HG03280 (cell line): ENCODE data around the gene PANK4.

ENCODE experiments used
- ATAC-seq: cut with Tn5 transposase; IDR thresholded peaks from one replicate; pipeline ENCODE4 v1.9.1; 2021; ENCODE audit warnings: mild to moderate bottlenecking, moderate library complexity; ENCODE audit not compliant: unreplicated experiment

The PANK4 gene

GRCh38 chr1:2515763-2516080 is 10.7 kb downstream of the PANK4 start:
- no peak for ATAC-seq

DNA sequence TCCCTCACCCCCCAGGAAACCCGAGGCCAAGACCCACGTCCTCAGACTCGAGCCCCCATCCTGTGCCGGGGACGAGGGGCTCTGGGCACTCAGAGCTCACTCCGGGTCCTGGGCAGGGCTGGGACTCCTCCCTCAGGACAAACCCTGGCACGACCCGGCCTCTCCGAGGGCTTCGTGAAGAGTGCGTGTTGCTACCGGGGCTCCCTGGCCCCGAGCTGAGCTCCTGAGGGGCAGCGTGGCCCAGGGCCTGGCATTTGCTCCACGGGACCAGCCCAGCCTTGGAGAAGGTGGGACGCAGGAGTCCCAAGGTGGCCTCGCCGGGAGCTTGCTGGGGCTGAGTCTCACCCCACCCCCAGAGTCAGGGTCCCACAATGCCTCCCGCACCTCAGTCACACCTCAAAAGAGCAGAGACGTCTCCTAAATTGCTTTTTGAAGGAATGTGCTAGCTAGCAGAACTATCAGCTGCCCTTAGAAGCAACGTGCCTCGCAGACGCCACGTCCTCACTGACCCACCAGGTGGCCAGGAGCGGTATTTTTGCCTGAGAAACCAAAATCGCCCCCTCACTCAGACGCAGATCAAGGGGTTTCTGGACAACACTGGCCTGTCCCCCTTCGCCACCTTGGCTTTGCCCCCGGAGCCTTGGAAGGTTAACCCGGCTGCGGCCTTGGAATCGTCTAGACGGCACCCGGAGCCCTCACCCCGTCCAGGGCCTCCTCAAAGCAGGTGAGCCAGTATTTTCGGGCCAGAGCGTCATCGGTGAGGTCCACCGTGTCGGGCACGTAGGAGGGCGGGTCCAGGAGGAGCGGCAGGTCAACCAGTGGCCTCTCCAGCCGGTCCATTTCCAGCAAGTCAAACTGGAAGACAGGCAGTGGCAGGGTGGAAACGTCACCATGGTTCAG is 11.3 kb downstream of the PANK4 start:
- ATAC-seq: no peak

- ATAC-seq: no peak
Observed at GRCh38 chr1:2513939-2514652, 12.3 kb downstream of the PANK4 start.

GRCh38 chr1:2512862-2513421 is 13.5 kb downstream of the PANK4 start:
- ATAC-seq: no peak

- ATAC-seq: no peak
Observed at GRCh38 chr1:2510366-2511155, 15.8 kb downstream of the PANK4 start.

DNA sequence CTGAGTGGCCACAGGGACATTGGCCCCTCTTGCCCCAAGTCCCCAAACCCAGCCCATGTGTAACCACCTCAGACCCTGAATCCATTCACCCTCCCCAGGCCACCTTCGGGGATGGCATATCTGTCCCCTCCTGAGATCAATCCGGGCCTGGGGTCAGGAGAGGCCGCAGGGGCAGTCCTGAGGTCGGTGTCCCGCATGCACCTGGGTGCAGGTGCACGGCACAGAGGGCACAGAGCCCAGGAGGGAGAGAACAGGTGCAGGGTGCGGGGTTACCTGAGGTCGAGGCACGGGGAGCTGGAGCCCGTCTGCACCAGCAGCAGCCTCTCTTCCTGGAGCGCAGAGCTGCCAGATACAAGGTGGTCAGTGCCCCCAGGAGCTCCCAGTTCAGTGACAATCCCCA is 16.8 kb downstream of the PANK4 start:
- no peak for ATAC-seq

DNA sequence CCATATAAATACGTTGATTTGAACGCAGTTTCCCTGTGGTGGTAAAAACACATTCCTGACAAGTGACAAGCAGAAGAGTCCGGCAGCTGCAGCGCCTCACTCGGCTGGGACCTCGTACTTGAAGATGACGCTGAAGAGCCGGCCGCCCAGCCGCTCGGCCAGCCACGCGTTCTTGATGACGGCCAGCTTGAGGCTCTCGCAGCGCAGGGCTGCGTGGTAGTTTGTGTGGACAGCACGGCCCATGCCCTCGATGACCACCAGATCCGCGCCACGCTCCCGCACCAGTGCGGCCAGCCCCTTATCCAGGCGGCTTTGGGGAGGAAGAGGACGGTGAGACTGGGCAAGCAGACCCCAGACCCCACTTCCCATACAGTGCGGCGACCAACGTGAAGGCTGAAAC is 17.6 kb downstream of the PANK4 start:
- ATAC-seq: no peak

DNA sequence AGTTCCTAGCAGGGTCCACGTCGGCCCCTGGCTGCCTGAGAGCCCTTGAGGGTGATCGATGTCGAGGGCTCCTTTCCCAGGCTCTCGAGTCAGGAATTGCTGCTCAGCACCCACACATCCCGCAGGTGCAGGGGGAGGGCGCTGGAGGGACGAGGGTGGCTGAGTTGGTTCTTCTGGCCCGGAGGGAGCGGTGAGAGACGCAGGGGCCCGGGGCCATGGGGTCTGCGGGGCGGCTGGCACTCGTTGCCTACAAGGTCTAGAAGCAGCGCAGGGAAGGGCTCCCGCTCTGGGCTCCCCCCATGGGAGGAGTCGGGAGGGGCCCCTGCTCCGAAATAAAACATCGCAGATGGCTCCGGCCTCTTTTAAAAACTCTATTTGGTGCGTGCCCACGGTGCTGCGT is 18.2 kb downstream of the PANK4 start:
- ATAC-seq: no peak

DNA sequence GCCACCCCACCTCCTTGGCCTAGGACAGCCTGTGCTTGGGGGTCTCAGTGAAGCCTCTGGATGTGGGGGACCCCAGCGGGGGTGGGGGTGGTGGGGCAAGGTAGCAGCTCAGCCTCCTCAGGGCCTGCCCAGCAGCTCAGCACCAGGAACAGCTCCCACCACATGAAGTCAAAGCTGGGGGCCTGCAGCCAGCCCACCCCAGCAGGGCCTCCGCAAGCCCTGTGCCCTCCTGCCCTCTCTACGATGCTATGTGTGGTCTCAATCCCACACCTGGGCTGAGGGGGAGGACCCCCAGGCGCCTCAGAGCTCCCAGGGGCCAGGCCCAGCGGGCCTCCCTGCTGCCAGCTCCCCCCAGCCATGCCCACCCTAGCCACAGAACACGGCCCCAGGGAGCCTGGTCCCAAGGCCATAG is 18.6 kb downstream of the PANK4 start:
- ATAC-seq: no peak

DNA sequence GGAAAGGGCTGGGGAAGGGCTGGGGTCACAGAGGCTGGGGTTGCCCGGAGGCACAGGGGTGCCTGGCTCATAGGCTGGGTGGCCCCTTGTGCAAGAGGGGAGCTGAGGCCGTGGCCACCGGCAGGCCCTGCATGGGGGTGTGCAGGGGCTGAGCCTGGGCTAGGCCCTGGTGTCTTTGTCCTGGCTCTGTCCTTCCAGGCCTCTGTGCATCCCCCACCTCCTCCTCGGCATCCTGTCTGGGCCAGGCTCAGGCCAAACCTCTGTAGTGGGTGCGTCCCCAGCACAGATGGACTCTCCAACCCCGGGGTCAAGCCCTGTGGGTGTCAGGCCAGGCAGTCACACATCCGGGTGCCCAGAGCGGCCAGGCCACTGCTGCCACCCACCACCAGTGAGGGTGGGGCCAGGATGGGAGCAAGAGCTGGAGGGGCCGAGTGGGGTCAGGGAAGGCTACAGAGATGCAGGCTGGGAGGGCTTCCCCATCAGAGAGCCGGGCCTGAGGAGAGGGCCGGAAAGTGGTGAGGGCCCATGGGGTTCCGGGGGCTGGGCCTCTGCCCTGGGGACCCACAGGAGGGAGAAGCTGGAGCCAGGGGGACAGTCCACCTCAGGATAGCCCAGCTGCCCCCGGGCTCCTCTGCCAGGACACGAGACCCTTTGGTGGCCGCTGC is 19.4 kb downstream of the PANK4 start:
- ATAC-seq: no peak

DNA sequence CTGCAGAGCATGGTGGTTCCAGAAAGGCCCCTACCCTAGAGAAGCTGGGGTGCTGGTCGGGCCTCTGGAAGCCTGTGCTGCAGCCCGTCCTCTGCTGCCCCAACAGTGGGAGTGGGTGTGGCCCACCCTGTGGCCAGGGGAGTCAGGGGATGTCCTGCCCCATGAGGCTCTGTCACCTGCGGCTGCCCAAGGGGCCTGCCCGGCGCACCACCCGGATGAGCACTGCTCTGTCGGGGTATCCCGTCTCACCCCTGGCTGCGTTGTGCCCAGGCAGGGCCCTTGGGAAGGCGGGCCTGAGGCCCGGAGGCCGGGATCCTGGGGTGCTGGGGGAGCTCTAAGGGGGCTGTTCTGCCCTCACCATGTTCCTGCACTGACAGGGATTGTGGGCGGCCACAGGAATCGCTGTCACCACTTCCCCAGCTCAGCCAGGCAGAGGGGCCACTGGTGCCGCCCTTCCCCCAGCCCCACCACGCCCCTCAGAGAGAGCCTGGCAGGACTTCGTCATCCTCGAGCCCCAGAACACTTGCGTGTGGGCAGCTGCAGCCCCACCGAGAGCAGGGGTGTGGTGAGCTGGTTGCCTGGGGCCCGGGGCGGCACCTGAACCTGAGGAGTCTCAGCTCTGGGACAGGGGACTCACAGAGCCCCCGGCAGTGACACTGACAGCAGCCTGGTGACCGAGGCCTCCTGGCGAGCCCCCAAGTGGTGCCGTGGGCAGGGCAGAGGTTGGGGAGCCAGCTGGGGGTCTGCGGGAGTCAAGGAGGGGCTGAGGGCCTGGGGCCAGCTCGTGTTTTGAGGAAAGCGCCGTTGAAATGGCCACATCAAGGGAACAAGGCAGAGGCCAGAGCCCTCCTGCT is 20.2 kb downstream of the PANK4 start:
- no peak for ATAC-seq

DNA sequence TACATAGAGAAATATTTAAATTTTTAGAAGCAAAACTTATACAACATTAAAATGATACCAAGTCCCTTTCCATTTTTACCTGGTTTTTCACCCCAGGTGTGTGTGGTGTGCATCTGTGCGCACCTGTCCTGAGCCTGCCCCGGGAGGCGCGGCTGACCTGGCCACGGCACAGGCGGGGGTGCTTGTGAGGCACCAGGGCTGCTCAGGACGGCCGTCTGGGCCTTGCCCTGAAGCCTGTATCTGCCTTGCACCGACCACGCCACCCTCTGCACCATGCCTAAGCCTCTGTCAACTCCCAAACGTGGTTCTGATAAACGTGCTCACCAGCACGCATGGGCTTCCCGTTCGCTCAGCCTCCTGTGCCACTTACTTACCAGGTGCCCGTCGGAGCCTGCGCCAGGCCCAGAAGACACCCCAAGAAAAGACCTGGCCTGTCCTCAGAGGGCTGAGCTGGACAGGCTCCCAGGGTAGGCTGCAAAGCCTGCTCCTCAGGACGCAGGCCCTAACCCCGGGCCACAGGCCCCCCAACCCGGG is 20.9 kb downstream of the PANK4 start:
- no peak for ATAC-seq

- no peak for ATAC-seq
Observed at GRCh38 chr1:2504949-2505272, 21.5 kb downstream of the PANK4 start.

- ATAC-seq: no peak
Observed at GRCh38 chr1:2504225-2504948, 22.0 kb downstream of the PANK4 start.

DNA sequence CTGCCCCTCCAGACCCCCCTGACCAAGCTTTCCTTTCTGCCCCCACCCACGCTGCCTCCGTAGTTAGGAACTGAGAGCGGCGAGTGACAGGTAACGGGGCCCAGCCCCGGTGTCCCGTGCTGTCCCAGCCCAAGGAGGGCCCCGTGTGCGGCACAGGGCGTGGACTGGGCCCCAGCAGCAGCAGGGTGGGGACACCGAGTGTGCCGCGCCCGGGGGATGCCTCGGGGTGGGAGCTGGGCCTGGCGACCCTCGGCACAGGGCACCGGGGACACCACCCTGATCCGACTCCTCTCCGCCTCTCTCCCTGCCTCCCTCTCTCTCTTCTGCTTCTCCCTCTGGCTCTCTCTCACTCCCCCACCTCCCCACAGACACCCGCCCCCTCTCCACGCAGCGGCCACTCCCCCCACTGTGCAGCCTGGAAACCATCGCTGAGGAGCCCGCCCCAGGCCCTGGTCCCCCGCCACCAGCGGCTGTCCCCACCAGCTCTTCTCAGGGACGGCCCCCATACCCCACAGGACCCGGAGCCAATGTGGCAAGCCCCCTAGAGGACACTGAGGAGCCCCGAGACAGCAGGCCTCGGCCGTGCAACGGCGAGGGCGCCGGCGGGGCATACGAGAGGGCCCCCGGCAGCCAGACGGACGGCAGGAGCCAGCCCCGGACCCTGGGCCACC is 22.7 kb downstream of the PANK4 start:
- ATAC-seq: no peak

- no peak for ATAC-seq
Observed at GRCh38 chr1:2502661-2503553, 23.5 kb downstream of the PANK4 start.

DNA sequence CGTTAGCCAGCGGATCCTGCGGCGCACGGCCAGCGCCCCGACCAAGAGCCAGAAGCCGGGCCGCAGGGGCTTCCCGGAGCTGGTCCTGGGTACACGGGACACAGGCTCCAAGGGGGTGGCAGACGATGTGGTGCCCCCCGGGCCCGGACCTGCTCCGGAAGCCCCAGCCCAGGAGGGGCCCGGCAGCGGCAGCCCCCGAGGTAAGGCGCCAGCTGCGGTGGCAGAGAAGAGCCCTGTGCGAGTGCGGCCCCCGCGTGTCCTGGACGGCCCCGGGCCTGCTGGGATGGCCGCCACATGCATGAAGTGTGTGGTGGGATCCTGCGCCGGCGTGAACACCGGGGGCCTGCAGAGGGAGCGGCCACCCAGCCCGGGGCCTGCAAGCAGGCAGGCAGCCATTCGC is 24.2 kb downstream of the PANK4 start:
- ATAC-seq: no peak

GRCh38 chr1:2501820-2502119 is 24.6 kb downstream of the PANK4 start:
- ATAC-seq: no peak
